GM21423 (cell line): ENCODE measurements around the gene CHPF.

ENCODE experiments used
- ATAC-seq: cut with Tn5 transposase; IDR thresholded peaks from one replicate; pipeline ENCODE4 v1.9.1; 2021; ENCODE audit warnings: mild to moderate bottlenecking, moderate library complexity; ENCODE audit not compliant: unreplicated experiment

The CHPF gene

GRCh38 chr2:219543596-219544358, at the start of gene CHPF, which contains the start of gene TMEM198:
Gene CHPF, minus strand, starts transcription at chr2:219543809. Its CDS starts 271 bp downstream, at chr2:219543538.
Gene TMEM198, plus strand, starts transcription at chr2:219544028. Its CDS starts 700 bp downstream, at chr2:219544728.
- ATAC-seq, result peak; percentile 74

GRCh38 chr2:219593154-219593553, 49.5 kb upstream of the CHPF start:
- no peak for ATAC-seq

GRCh38 chr2:219592736-219593135, 49.1 kb upstream of the CHPF start:
- no peak for ATAC-seq

- no peak for ATAC-seq
Measured at GRCh38 chr2:219591091-219591490, 47.5 kb upstream of the CHPF start.

GRCh38 chr2:219581346-219581745, 37.7 kb upstream of the CHPF start:
- ATAC-seq, result no peak

- ATAC-seq, result no peak
Measured at GRCh38 chr2:219578811-219579613, 35.4 kb upstream of the CHPF start.

- no peak for ATAC-seq
Measured at GRCh38 chr2:219576505-219577388, 33.1 kb upstream of the CHPF start.

- ATAC-seq, result no peak
Measured at GRCh38 chr2:219575566-219576504, 32.2 kb upstream of the CHPF start.

- ATAC-seq, result no peak
Measured at GRCh38 chr2:219574484-219575311, 31.1 kb upstream of the CHPF start.

- no peak for ATAC-seq
Measured at GRCh38 chr2:219573166-219573565, 29.6 kb upstream of the CHPF start.

- no peak for ATAC-seq
Measured at GRCh38 chr2:219572237-219573001, 28.8 kb upstream of the CHPF start, which contains the start of gene INHA. Gene INHA, plus strand, starts transcription at chr2:219572310. Its CDS starts 65 bp downstream, at chr2:219572375.

- ATAC-seq, result no peak
Measured at GRCh38 chr2:219571311-219572236, 28.0 kb upstream of the CHPF start, which contains the start of gene OBSL1. Gene OBSL1, minus strand, starts transcription at chr2:219571539. Its CDS starts 307 bp downstream, at chr2:219571232.

GRCh38 chr2:219570924-219571310, 27.3 kb upstream of the CHPF start:
- no peak for ATAC-seq

- no peak for ATAC-seq
Measured at GRCh38 chr2:219570194-219570923, 26.8 kb upstream of the CHPF start.

- ATAC-seq, result no peak
Measured at GRCh38 chr2:219569635-219570034, 26.0 kb upstream of the CHPF start.

GRCh38 chr2:219569041-219569440, 25.4 kb upstream of the CHPF start:
- ATAC-seq, result no peak
